ENCODE measurements around the gene CPNE4.
A peak's percentile ranks its signal among the peaks of the same experiment; 100 is the strongest.

Gene CPNE4

GRCh38 chr3:132034097-132034485 is 723 bp downstream of the CPNE4 start:
- H3K9me3 Mint-ChIP-seq: peaks cover 0 to 6% of the 10 kb centered on the region in 2 donors
- no peak for ATAC-seq
- H3K27me3 Mint-ChIP-seq: peaks cover 71% of the 10 kb centered on the region
- no peak overlapping the region for H3K27ac Mint-ChIP-seq
- peak overlapping the region in 1 of 2 donors; percentile 35 for H3K4me3 Mint-ChIP-seq
- DNase-seq: no peak
- peaks cover 20% of the 10 kb centered on the region for H3K4me1 Mint-ChIP-seq

DNA sequence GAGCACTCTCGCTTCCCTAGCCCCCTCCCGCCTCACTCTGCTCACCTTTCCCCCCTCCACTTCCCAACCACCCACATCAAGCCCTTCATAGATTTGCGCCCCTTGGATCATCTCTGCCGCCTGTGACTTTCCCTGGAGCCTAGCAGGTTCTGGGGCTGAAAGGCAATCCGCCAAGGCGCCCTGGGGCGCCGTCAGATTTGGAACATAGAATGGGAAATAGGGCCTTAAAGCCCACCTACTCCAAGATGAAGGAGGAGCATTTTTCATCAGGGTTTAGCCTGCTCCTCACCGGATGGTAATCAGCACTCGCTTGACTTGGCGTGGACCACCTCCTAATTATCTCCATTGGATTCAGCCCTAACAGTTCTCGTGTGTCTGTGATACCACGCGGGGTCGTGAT is 1.3 kb downstream of the CPNE4 start:
- Mint-ChIP-seq H3K27me3 (peaks cover 72% of the 10 kb centered on the region), H3K4me1 (peaks cover 20% of the 10 kb centered on the region), H3K27ac (no peak overlapping the region), H3K9me3 (peaks cover 0 to 6% of the 10 kb centered on the region in 2 donors), H3K4me3 (no peak overlapping the region)
- no peak for DNase-seq
- ATAC-seq: no peak

DNA sequence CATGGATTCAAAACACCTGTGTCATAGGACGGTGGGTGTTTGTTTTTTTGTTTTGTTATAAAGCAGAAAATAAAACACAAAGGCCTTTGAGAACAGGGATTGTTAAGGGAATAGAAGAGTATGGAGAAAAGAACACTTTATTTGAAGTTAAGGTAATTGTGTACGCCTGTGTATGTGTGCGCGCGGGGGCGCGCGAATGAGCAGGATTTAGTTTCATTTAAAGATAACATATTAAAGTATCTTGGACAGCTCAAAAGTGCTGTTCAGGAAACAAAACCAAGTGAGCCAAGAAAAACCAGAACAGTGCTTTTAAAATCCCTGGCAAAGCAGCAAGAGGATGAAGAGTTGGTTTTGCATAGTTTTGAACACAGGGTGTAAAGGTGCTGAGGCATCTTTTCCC is 1.9 kb downstream of the CPNE4 start:
- Mint-ChIP-seq H3K4me3 (no peak overlapping the region), H3K27ac (no peak overlapping the region), H3K4me1 (peaks cover 20% of the 10 kb centered on the region), H3K9me3 (peaks cover 0 to 6% of the 10 kb centered on the region in 2 donors), H3K27me3 (peaks cover 77% of the 10 kb centered on the region)
- no peak for DNase-seq
- no peak for ATAC-seq

GRCh38 chr3:132029182-132029902 is 5.5 kb downstream of the CPNE4 start:
- Mint-ChIP-seq H3K9me3 (peaks cover 0 to 3% of the 10 kb centered on the region in 2 donors), H3K4me1 (peaks cover 10% of the 10 kb centered on the region), H3K27me3 (peaks cover 58% of the 10 kb centered on the region), H3K4me3 (no peak overlapping the region), H3K27ac (no peak overlapping the region)
- peak; percentile 53 to 62 for DNase-seq
- ATAC-seq: peak; percentile 88

DNA sequence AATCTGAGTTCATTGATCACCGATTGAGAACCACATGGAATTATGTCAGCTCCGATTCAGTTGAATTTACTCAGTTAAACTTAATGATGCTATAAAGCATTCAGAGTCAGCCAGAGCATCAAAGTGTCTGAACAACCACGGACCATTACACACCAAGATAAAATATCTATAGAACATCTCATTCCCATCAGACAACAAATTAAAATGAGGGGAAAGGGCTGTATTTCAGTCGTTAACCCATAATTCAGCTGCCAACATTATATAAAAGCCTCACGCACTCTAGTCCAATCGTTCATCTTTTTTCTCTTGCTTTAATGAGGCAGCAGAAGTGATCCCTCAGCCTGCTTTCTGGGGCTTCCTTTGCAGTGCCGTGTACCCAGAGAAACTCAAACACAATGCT is 11.9 kb downstream of the CPNE4 start:
- ATAC-seq (no peak), DNase-seq (no peak)
- H3K4me1 Mint-ChIP-seq: no peaks in the 10 kb centered on the region
- H3K27me3 Mint-ChIP-seq: peaks cover 26% of the 10 kb centered on the region
- no peak overlapping the region for H3K4me3 Mint-ChIP-seq
- no peaks in the 10 kb centered on the region for H3K9me3 Mint-ChIP-seq
- no peak overlapping the region for H3K27ac Mint-ChIP-seq

DNA sequence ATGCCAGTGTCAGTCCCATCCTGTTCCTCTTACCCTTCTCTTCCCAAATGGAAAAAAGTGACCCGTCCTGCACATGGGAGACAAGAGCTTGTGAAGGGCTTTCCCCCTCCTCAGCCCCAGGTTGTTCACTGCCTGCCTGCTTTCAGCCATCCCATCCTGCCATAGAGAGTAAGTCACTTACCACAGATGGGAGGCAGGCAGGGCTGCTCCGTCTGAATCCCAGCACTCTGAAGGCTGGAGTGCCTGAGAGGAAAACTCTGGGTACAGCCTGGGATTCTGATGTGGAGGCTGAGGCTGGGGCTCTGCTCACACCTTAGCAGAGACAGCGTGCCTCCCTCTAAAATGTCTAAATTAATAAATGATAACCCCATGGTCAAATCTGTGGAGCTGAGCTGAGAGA is 14.8 kb downstream of the CPNE4 start:
- ATAC-seq (no peak), DNase-seq (no peak)
- H3K27ac Mint-ChIP-seq: no peak overlapping the region
- H3K27me3 Mint-ChIP-seq: peaks cover 25% of the 10 kb centered on the region
- H3K4me3 Mint-ChIP-seq: no peak overlapping the region
- no peaks in the 10 kb centered on the region for H3K4me1 Mint-ChIP-seq
- no peaks in the 10 kb centered on the region for H3K9me3 Mint-ChIP-seq

DNA sequence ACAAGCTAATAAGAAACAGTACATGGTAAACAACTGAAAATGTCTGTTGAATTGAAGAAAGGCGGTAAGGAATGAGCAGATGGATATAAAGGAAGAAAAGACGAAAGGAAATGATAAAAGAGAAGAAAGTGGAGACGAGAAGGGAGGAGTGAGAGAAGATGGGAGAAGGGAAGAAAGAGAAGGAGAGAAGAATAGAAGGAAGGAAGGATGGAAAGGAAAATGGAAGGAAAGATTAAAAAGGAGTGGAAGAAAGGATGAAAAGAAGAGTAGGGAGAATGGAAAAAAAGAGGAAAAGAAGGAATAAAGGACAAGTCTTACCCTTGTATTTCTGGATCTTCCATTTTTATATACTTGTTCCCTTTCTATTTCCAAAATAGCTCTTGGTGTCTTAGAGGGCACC is 17.7 kb downstream of the CPNE4 start:
- H3K4me3 Mint-ChIP-seq: no peak overlapping the region
- no peak for ATAC-seq
- H3K9me3 Mint-ChIP-seq: no peaks in the 10 kb centered on the region
- H3K4me1 Mint-ChIP-seq: no peaks in the 10 kb centered on the region
- H3K27me3 Mint-ChIP-seq: peaks cover 35% of the 10 kb centered on the region
- peak overlapping the region in 1 of 2 donors; percentile 53 for H3K27ac Mint-ChIP-seq
- DNase-seq: no peak

- Mint-ChIP-seq H3K27me3 (peaks cover 36% of the 10 kb centered on the region), H3K27ac (no peak overlapping the region), H3K4me3 (no peak overlapping the region), H3K4me1 (no peaks in the 10 kb centered on the region), H3K9me3 (no peaks in the 10 kb centered on the region)
- no peak for ATAC-seq
- DNase-seq: no peak
Measured at GRCh38 chr3:132016061-132017041, 18.5 kb downstream of the CPNE4 start.

- H3K27me3 Mint-ChIP-seq: peaks cover 26% of the 10 kb centered on the region
- H3K9me3 Mint-ChIP-seq: no peaks in the 10 kb centered on the region
- H3K27ac Mint-ChIP-seq: no peak overlapping the region
- no peak for DNase-seq
- H3K4me1 Mint-ChIP-seq: no peaks in the 10 kb centered on the region
- ATAC-seq: no peak
- no peak overlapping the region for H3K4me3 Mint-ChIP-seq
Measured at GRCh38 chr3:132014105-132014504, 20.7 kb downstream of the CPNE4 start.

DNA sequence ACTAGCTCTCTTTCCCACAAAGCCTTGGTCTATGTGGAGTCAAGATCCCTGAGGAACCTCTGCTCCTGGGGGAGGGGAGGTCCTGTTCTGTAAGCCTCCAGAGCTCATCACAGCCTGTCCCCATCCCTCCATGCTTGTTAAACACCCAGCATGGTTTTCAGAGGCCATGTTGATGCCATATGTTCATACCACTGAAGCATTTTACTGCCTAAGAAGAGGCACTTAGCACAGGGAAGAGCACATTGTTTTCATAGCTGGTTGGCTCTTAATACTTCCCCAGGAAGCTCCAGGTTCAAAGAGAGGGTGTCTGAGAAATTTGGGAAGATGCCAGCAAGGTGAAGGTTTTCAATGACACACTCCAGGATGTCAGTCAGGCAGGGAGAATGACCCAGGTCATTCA is 25.6 kb downstream of the CPNE4 start:
- no peak for ATAC-seq
- DNase-seq: no peak
- Mint-ChIP-seq H3K4me3 (no peak overlapping the region), H3K4me1 (no peaks in the 10 kb centered on the region), H3K27me3 (peaks cover 26% of the 10 kb centered on the region), H3K9me3 (no peaks in the 10 kb centered on the region), H3K27ac (no peak overlapping the region)

DNA sequence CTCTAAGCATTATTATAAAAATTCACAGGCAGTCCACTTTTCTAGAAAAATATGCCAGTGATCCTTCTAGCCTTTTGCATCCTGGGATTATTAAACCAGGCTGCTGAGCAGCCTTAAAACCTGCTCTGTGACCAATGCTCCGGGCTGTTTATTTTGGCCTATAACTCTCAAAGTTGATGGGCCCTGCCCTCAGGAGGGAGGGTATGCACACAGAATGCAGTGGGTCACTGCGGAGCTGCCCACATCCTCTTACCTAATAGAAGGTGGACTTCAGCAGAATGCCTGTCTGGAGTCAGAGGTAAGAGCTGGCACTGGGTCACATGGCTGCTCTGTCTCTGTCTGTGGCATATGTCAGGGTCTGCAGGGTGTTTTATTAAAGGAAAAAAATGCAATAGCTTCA is 26.0 kb downstream of the CPNE4 start:
- Mint-ChIP-seq H3K27ac (no peak overlapping the region), H3K4me1 (no peaks in the 10 kb centered on the region), H3K27me3 (peaks cover 23% of the 10 kb centered on the region), H3K9me3 (no peaks in the 10 kb centered on the region), H3K4me3 (no peak overlapping the region)
- DNase-seq: no peak
- no peak for ATAC-seq

GRCh38 chr3:132007617-132008016 is 27.2 kb downstream of the CPNE4 start:
- no peak overlapping the region for H3K27ac Mint-ChIP-seq
- H3K4me1 Mint-ChIP-seq: no peaks in the 10 kb centered on the region
- no peak overlapping the region for H3K4me3 Mint-ChIP-seq
- ATAC-seq (no peak), DNase-seq (no peak)
- H3K9me3 Mint-ChIP-seq: no peaks in the 10 kb centered on the region
- H3K27me3 Mint-ChIP-seq: peaks cover 26% of the 10 kb centered on the region

- Mint-ChIP-seq H3K9me3 (no peaks in the 10 kb centered on the region), H3K27ac (no peak overlapping the region), H3K27me3 (peaks cover 21% of the 10 kb centered on the region), H3K4me1 (no peaks in the 10 kb centered on the region), H3K4me3 (no peak overlapping the region)
- no peak for DNase-seq
- ATAC-seq: no peak
Measured at GRCh38 chr3:132006605-132007204, 28.1 kb downstream of the CPNE4 start.

DNA sequence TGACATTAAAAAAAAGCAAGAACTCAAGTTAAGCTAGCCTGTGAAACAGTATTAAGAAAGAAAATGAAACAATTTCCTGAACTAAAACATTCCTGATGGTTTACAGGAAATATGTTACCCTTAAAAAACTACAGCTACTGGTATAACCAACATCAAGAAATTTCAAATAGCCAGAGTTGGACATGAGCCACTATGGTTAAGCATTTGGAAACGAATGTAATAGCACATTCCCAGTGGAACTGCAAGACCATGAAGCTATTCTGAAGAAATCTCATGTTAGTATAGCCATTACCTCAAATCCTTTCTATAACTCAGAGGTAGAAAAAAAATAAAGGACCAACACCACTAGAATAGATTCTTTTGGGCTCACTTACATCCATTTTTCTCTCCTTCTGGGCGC is 30.2 kb downstream of the CPNE4 start:
- Mint-ChIP-seq H3K4me1 (no peaks in the 10 kb centered on the region), H3K9me3 (no peaks in the 10 kb centered on the region), H3K4me3 (no peak overlapping the region), H3K27me3 (peaks cover 28% of the 10 kb centered on the region), H3K27ac (no peak overlapping the region)
- no peak for ATAC-seq
- DNase-seq: no peak

DNA sequence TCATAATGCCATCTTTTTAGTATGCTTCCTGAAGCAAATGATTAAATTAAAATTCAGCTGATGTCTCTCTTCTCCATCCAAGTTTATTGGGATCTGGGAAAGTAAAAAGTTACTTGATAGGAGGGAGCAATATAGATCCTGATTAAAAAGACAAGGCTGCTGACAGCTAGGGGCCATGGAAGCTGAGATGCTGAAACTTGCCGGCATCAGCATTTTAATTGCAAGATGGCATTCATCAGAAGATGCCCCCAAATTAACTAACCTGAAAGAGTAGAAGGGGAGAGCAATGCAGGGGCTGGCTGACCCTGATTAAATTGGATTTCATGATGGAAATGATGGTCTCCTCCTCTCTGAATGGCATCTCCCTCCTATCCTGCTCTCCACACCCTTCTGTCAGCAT is 31.1 kb downstream of the CPNE4 start:
- Mint-ChIP-seq H3K27ac (peak overlapping the region in 1 of 2 donors; percentile 7), H3K27me3 (peaks cover 28% of the 10 kb centered on the region), H3K4me1 (no peaks in the 10 kb centered on the region), H3K9me3 (no peaks in the 10 kb centered on the region), H3K4me3 (no peak overlapping the region)
- DNase-seq: no peak
- ATAC-seq: no peak

DNA sequence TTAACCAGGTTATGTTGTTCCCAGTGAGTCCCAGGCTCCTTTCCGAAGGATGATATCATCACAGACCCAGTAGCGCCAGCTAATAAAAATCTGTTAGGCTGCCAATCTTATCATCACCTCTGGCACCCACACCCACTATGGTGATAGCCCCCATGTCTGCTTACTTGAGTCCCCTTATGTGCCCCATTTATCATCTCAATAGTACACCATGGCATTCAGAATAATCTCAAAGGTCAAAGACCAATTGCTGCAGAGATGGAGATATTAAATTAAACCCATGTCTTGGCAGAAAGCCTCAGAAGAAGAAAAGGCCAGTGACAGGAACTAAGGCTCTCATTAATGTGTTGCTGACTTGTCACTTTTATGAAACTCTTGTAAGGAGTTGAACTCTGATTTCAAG is 32.8 kb downstream of the CPNE4 start:
- no peak overlapping the region for H3K4me3 Mint-ChIP-seq
- H3K27me3 Mint-ChIP-seq: peaks cover 17% of the 10 kb centered on the region
- no peaks in the 10 kb centered on the region for H3K4me1 Mint-ChIP-seq
- no peak overlapping the region for H3K27ac Mint-ChIP-seq
- DNase-seq (no peak), ATAC-seq (no peak)
- H3K9me3 Mint-ChIP-seq: no peaks in the 10 kb centered on the region
